HG03135 (cell line): ENCODE data around the gene MYLK2.
"Not testable (repeated sequence)": the region's sequence is repeated elsewhere in the genome, so short reads cannot be mapped to it uniquely, and the experiment has no call there.

Experiments used
- ATAC-seq: cut with Tn5 transposase; IDR thresholded peaks from one replicate; pipeline ENCODE4 v1.9.1; 2021; ENCODE audit warnings: mild to moderate bottlenecking, moderate library complexity; ENCODE audit not compliant: unreplicated experiment

MYLK2 gene

DNA sequence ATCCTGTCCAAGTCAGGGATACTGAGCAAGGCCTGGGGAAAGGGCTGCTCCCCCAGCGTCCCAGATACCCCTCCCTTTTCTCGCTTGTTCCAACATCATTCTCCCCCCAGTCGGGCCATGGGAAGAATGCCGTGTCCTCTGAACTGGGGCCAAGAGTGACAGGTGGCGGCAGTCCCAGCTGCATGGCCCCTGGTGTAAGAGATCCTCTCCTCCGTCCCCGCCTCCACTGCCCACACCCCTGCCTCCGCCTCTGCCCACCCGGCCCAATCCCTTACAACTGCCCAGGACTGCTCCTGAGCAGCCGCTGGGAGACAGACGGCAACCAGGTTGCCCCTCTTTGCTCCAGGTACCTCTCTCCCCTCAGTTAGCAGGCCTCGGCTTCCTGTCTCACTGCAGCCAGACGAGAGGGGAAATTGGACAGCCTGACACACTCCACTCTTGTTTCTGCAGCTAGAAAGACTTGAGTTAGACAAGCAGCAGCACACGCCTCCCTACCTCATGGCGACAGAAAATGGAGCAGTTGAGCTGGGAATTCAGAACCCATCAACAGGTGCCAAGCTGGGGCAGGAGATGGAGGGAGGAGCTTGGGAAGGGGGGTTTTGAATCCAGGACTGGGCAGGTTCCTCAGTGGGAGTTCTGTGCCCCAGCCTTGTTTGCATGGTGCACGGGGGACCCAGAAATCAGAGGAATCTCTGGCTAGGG, at the start of gene MYLK2:
Gene MYLK2 (plus strand): TSS at position 274 of the 702 bp plus-strand sequence. CDS start 225 bp downstream, at position 499.
- no peak for ATAC-seq

DNA sequence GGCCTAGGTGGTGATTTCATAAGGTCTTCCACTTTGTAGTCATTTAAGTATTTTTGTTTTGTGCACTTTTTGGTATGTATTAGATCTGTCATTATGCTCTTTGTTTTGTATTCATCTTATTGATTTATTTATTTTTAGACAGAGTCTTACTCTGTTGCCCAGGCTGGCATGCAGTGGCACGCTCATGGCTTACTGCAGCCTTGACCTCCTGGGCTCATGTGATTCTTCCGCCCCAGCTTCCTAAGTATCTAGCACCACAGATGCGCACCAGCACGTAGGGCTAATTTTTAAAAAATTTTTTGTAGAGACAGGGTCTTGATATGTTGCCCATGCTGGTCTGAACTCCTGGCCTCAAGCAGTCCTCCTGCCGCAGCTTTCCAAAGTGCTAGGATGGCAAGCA, 49.5 kb upstream of the MYLK2 start:
- ATAC-seq = no peak

DNA sequence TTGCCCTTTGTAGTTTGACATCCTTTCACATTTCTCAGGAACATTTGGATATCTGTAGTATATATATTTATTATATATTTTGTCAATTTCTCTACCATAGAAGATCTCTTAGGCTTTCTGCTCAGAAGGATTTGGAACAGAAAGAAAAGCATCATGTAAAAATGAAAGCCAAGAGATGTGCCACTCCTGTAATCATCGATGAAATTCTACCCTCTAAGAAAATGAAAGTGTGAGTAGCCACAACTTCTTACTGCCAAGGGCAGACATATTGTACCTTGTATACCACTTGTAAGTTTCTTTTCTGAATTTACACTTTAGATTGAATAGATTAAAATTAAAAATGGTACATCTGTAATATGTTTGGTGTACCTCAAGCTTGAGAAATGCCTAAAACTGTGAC, 48.9 kb upstream of the MYLK2 start:
- ATAC-seq = no peak

DNA sequence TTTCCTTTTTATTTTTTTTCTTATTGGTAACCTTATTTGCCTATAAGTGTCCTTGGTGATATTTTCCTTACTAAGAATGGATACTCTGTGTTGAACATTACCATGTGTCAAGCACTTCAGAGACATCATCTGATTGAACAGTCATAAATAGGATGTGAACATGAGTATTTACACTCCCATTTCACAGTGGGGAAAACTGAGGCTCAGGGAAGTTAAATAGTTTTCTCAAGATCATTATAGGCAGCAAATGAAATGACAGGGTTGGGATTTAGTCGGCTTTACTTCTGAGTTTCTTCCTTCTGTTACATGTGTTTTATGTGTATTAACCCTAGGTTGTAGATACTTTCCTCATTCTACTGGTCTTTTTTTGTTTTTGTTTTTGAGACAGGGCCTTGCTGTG, 44.7 kb upstream of the MYLK2 start:
- no peak for ATAC-seq

DNA sequence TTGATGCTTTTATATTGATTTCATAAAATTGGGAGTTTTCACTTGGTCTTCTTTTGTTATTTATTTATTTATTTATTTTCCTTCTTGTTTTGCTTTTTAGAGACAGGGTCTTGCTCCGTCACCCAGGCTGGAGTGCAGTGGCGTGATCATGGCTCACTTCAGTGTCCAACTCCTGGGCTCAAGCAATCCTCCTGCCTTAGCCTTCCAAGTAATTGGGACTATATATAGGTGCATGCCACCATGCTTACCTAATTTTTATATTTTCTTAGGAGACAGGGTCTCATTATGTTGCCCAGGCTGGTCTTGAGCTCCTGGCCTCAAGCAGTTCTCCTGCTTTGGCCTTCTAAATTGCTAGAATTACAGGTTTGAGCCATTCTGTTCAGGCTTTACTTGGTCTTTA, 38.3 kb upstream of the MYLK2 start:
- no peak for ATAC-seq

DNA sequence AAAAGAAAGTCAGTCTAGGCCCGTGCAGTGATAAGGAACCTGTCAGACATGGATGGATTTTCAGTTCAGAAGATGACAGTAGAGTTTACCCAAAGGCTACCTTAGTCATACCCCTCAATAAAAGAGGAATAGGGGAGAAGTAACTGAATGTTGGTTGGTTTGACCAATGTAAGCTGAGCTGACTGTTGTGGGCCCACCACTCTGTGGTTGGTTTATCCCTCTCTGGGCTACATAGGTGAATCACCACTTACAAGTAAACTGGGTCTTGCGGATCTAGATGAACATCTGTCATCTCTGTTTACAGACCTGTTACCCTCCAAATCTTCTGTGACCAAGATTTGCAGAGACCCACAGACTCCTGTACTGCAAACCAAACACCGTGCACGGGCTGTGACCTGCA, 37.2 kb upstream of the MYLK2 start:
- ATAC-seq = no peak

DNA sequence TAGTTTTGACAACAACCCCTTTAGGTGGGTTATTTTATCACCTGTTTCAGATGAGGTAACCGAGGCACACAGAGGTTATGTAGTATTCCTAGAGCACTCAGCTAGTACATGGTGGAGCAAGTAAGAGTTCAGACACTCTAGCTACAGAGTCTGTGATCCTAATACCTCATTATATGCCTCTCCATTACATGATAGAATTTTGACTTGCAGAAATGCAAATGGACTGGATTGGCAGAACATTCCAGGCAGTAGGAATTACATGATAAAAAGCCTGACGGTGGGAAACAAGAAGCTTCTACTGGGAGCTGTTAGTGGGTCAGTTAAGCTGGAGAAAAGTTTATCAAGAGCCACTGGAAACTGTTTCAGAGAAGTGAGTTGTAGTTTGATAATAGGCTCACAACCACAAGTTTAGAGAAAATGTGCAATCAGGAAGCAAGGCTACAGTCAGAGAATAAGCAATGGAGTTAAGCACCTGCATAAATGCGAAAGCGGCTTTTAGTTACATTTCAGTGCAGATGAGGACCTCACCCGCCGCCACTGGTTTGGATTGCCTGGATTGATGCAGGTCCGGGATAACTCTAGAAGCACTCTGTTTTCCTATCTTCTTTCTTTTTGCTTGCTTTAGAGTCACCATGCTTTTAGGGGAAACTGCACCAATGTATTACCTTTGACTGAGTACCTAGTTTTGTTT, 34.7 kb upstream of the MYLK2 start:
- ATAC-seq = no peak

DNA sequence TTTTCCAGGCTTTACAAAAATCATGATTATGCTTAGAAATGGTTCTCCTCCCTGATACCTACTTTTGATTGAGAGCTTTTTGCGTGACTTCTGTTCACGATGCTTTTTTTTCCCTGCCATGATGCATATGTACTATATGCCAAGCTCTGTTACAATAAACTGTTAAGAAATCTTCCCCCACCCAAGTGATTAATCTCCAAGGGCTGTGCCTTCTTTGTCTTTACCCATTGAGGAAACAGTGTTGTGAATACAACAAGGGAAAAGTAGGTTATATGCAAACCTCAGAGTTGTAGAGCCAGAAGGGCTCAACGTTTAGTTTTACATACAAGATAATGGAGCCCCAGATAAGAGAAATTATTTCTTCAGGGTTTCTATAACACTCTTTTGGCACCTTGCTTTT, 34.1 kb upstream of the MYLK2 start:
- no peak for ATAC-seq

DNA sequence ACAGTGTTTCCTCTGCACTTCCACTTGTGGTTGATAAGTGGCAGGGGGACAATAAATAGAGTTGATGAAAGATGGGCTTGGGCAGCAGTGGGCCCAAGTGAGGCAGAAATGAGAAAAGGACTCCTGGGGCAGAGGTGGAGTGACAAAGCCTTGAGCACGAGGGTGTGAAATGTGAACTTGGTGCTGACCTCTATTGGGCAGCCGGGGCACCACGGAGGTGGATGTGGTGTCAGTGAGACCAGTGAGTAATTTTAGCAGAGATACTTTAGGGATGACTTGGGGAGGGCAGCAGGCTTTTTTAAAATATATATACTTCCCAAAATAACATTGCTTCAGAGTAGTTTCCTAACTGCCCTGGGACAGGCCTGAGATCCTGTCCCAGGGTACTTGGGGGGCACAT, 30.6 kb upstream of the MYLK2 start:
- ATAC-seq = no peak

DNA sequence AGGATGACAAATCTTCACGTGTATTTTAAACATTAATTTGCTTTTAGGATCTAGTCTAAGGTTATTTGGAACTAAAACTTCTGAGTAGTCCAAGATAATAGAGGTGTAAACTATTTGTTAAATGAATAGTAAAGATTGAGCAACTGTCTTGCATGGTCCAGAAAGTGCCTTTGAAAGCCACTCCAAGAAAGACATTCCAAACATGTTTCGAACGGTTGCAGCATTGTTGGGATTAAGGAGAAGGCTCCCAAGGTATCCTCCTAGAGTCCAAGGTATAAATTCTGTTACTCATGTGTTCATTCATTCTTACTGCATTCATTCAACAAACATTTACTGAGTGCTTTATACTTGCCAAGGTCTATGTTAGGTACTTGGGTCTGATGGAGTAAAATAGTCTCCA, 28.8 kb upstream of the MYLK2 start:
- ATAC-seq = no peak

DNA sequence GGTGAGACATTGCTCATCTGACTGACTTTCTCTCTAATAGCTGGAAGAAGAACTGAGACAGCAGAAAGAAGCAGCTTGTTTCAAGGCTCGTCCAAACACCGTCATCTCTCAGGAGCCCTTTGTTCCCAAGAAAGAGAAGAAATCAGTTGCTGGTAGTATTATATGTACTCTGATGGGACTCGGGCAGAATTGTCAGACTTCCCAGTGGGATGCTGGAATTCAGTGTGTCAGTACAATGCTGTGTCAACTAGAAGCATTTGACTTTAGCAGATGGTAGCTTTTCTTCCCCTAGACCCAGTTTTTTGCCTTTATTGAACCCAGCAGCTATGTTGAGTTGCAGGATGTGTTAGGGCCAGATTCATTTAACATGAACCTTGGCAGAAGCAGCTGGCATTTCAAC, 21.8 kb upstream of the MYLK2 start:
- ATAC-seq = no peak

DNA sequence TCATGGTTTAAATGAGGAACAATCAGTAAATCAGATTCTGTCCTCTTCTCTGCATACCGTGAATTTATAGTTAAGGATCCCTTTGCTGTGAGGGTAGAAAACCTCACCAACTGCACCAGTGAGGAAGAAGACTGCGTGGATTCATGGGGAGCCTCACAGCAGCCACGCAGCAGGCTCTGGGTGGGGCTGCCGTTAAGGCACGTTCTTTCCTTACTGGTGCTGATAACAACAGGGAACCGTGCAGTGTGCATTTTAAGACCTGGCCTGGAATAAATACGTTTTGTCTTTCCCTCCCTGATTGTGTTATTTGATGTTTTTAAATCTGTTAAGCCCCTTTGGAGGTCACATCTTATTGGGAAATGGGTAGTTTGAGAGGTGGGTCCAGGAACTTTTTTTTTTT, 17.6 kb upstream of the MYLK2 start:
- no peak for ATAC-seq

DNA sequence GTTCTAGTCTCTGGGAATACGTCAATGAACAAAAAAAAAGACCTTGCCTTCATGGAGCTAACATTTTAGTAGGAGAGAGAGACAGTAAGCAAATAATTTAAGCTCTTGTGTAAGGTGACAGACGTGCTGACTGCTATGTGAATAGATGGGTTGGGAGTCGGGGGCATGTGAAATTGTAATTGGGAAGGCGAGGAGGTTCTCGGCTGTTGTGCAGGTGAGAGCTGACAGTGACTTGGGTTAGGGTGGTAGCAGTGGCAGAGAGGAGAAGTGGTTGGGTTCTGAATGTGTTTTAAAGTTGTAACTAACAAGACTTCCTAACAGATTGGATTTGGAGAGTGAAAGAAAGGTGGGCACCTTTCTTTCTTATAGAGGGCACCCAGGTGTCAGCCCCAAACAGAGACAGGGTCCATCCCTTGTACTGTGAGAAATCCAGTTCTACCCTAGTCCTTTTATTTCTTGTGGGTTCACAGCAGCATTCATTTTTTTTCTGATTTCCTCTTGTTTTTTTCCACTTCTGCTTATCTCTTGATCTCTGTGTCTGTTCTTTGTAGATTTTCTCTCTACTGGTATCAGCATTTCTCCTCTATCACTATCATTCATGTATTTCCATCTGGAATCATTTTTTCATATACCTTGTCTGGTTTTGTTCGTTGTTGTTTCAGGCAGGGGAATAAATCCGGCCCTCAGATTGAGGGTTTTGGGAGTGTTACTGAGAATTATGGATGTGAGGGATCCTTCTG, 15.4 kb upstream of the MYLK2 start:
- ATAC-seq = no peak

DNA sequence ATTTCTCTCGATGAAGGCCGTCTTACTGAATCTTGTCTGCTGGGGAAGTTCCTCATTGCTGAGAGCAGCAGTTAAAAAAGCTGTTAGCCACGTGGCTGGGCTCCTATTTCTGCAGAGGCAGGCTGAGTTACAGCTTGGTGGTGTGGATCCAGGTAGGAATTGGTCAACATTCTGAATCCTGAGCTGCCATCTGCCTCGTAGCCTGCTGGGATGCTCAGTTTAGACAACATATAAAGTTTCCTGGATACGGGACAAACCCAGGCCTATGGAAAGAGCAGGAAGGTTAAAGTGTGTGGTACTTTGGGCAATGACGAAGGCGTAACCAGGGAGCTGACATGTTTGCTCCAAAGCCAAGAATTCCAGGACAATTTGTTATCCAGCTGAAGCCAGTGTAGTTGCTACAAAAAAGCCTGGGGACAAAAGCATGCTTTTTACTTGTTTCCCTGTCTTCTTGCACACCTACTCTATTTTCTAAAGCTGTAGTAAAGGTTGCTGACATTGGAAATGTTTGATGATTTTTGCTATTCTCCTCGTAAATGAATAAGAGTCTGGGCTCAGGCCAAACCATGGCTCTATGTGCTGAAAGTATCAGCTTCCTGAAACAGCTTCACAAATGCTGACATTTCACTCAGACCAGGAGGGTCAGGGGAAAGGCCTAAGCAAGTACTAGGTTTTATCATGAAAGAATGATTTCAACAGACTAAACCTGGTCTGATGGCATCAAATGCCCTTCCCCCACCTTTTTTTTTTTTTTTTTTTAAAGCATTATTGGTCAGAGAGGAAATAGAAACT, 12.4 kb upstream of the MYLK2 start:
- no peak for ATAC-seq

DNA sequence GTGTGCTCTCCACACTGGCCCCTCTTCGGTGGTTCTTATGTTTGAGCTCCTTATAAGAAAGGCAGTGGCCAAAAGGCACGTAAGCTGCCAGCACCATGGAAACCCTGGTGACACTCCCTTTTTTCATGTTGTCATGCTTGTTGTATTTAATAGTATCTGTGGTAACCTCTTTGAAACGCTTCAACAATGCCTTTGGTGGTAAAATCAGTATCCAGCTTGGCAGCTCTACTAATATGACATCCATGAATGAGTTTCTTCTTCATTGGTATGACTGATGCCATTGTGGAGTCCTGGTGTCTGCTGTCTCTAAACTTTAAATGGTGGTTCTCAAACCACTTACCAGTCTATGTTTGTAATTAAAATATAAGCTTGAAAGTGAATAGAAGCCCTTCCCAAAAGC, 10.7 kb upstream of the MYLK2 start:
- ATAC-seq = no peak

DNA sequence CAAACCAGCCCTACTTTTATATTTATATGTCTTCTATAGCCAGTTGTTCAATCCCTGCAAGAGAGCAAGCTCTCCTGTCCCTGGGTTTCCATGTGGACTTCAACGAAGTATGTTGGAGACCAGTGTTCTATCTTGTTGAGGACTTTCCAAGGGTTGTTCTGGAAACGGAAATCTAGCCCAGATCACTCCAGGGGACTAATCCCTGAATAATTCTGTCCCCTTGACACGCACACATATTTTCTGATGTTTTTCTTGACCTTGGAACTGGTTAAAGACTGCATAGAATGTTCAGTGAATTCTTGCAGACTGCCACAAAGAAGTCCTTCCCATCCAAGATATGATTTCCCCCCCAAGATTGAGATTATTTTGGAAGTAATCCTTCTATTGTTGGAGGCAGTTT, 9.5 kb upstream of the MYLK2 start:
- ATAC-seq = no peak

DNA sequence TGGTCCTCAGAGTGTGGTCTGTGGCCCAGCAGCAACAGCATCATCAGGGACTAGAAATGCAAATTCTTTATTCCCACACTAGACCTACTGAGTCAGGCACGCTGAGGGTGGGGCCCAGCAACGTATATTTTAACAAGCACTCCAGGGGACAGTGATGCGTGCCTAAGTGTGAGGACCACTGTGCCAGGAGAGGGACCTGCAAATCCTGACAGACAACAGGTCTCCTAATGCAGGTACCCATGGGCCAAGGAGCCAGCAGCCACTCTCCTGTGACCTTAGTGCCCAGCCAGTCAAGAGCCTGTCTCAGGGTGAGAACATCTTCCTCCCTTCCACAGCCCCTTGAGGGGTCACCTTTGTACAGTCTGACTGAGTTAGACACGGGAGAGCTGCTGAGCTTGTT, 8.0 kb upstream of the MYLK2 start:
- ATAC-seq = no peak

DNA sequence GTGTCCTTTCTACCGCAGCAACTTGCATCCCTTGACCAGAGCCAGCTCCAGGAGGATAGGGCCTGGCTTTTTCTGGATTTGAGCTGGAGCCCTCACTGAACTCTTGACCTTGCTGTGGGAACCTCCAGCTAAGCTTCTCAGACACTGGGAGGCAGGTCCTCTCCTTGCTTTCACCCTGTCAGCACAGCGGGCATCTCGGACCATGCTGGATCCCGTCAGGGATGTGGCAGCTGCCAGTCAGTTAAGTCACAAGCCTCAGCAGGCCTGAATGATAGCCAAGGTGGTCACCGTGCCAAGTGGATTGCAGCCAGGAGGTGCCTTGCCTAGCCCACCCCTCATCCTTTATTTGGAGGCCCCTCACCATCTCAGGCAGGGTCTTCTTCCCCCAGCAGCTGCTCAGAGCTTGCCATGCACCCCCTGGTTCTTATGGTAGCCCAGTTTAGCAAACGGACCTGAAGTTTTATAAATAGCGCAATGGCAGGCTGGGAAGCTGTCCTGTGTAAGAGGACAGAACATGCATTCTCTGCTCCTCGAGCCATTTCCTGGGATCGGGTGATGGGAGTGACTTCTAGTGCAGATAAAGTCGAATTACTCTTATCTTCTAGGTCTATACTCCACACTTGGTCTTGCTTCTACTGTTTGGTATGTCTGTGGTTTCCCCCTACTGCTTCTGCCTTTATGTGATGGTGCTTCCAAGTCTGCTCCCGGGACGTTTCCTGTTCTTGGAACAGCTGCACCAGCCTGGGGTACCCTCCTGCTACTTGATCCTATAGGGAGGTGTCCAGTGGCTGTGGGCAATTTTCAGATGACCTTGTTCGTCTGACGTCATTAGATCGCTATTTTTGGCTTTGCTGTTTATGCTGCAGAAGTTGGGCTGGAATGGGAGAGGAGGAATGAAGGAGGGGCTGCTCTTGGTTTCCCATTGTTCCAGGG, 7.1 kb upstream of the MYLK2 start:
- no peak for ATAC-seq

DNA sequence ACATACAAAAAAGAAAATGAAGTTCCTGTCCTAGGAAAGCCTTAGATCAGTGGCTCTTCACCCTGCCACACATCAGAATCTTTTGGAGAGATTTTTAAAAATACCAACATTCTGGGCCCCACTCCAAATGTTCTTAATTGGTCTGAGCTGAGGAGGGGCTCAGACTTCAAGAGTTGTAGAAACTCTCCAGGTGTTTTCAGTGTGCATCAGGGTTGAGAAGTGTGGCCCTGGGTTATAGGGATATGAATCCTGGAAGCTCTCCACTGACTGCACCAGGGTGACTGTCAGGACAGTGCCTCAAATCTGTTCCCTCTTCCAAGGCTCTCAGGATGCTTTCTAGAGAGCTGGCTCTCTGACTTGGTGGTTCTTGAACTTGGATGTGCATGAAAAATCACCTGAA, 5.5 kb upstream of the MYLK2 start:
- ATAC-seq = no peak

DNA sequence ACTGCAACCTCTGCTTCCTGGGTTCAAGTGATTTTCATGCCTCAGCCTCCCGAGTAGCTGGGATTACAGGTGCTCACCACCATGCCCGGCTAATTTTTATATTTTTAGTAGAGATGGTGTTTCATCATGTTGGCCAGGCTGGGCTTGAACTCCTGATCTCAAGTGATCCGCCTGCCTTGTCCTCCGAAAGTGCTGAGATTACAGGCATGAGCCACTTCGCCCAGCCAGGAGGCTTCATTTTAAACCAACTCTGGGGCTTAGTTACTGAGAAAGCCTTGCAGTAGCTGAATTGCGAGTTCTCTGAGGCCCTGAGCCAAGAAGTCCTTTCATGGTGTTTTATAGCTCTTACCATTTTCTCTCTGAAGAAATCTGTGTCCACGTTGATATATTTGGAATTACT, 5.0 kb upstream of the MYLK2 start:
- not testable (repeated sequence) for ATAC-seq
